H9 (cell line): ENCODE measurements around the gene PLD4. TPM values are rescaled to one million over a fixed set of nuclear protein-coding genes. Genes with fewer than 3 reads are reported as not detected.

Source experiments
- DNase-seq: peaks from one replicate; pipeline ENCODE4 v3.0.0-alpha.2; 2017
- H2AFZ ChIP-seq: one replicate; pipeline ENCODE4 v1.6.1; 2013; ENCODE audit warnings: mild to moderate bottlenecking, low read length, control low read depth, moderate library complexity
- H2AK5ac ChIP-seq: 2 replicates; pipeline ENCODE4 v1.6.1; 2013; ENCODE audit warnings: low read length, control low read depth, mixed read lengths; ENCODE audit not compliant: insufficient read length
- H2BK120ac ChIP-seq: one replicate; pipeline ENCODE4 v1.6.1; 2013; ENCODE audit warnings: low read depth, mild to moderate bottlenecking, low read length, control low read depth, inconsistent platforms; ENCODE audit not compliant: poor library complexity, severe bottlenecking
- H2BK12ac ChIP-seq: 2 replicates; pipeline ENCODE4 v1.6.1; 2013; ENCODE audit warnings: low read length, control low read depth, mixed read lengths, low read depth; ENCODE audit not compliant: insufficient read length
- H2BK15ac ChIP-seq: 2 replicates; pipeline ENCODE4 v1.6.1; 2013; ENCODE audit warnings: low read depth, low read length, control low read depth
- H2BK20ac ChIP-seq: one replicate; pipeline ENCODE4 v1.6.1; 2013; ENCODE audit warnings: low read depth, mild to moderate bottlenecking, low read length, control low read depth, inconsistent platforms; ENCODE audit not compliant: poor library complexity, severe bottlenecking
- H2BK5ac ChIP-seq: 2 replicates; pipeline ENCODE4 v1.6.1; 2013; ENCODE audit warnings: low read length, control low read depth, mixed read lengths; ENCODE audit not compliant: insufficient read length
- H3K14ac ChIP-seq: 2 replicates; pipeline ENCODE4 v1.6.1; 2013; ENCODE audit warnings: low read length, control low read depth; ENCODE audit not compliant: insufficient read depth
- H3K18ac ChIP-seq: 2 replicates; pipeline ENCODE4 v1.6.1; 2013; ENCODE audit warnings: low read depth, mild to moderate bottlenecking, mixed read lengths, low read length, control low read depth; ENCODE audit not compliant: insufficient read length
- H3K23ac ChIP-seq: 2 replicates; pipeline ENCODE4 v1.6.1; 2013; ENCODE audit warnings: low read length, control low read depth, mixed read lengths, low read depth; ENCODE audit not compliant: insufficient read length
- H3K23me2 ChIP-seq: 2 replicates; pipeline ENCODE4 v1.6.1; 2013; ENCODE audit warnings: low read depth, mild to moderate bottlenecking, mixed read lengths, low read length, control low read depth; ENCODE audit not compliant: insufficient read length, poor library complexity, severe bottlenecking
- H3K27ac ChIP-seq: 2 replicates; pipeline ENCODE4 v1.5.1; 2013; ENCODE audit warnings: low read length, control low read depth, mixed read lengths, low read depth; ENCODE audit not compliant: insufficient read length
- H3K27me3 ChIP-seq: 2 replicates; pipeline ENCODE4 v1.6.1; 2013; ENCODE audit warnings: low read length, control low read depth, inconsistent platforms; ENCODE audit not compliant: insufficient read depth
- H3K4ac ChIP-seq: 2 replicates; pipeline ENCODE4 v1.6.1; 2013; ENCODE audit warnings: low read depth, mild to moderate bottlenecking, control low read depth, inconsistent platforms, low read length, moderate library complexity
- H3K4me1 ChIP-seq: 2 replicates; pipeline ENCODE4 v1.6.1; 2013; ENCODE audit warnings: low read length, control low read depth, inconsistent platforms; ENCODE audit not compliant: insufficient read depth
- H3K4me2 ChIP-seq: 2 replicates; pipeline ENCODE4 v1.6.1; 2013; ENCODE audit warnings: low read length, control low read depth, mixed read lengths; ENCODE audit not compliant: insufficient read length, insufficient read depth
- H3K56ac ChIP-seq: 2 replicates; pipeline ENCODE4 v1.6.1; 2013; ENCODE audit warnings: low read depth, mild to moderate bottlenecking, mixed read lengths, low read length, control low read depth; ENCODE audit not compliant: insufficient read length
- H3K79me1 ChIP-seq: 2 replicates; pipeline ENCODE4 v1.6.1; 2013; ENCODE audit warnings: low read depth, mild to moderate bottlenecking, moderate library complexity, low read length, control low read depth, inconsistent platforms; ENCODE audit not compliant: insufficient read depth, poor library complexity, severe bottlenecking
- H3K79me2 ChIP-seq: 2 replicates; pipeline ENCODE4 v1.6.1; 2013; ENCODE audit warnings: low read length, control low read depth, inconsistent platforms; ENCODE audit not compliant: insufficient read depth
- H3K9ac ChIP-seq: 2 replicates; pipeline ENCODE4 v1.6.1; 2013; ENCODE audit warnings: low read length, control low read depth, mixed read lengths; ENCODE audit not compliant: insufficient read length; ENCODE audit errors: extremely low read depth
- H3K9me3 ChIP-seq: one replicate; pipeline ENCODE4 v1.6.1; 2013; ENCODE audit warnings: low read depth, low read length, inconsistent platforms; ENCODE audit not compliant: control insufficient read depth
- H3T11ph ChIP-seq: one replicate; pipeline ENCODE4 v1.6.1; 2013; ENCODE audit warnings: mild to moderate bottlenecking, low read length, control low read depth, inconsistent platforms
- H4K20me1 ChIP-seq: one replicate; pipeline ENCODE4 v1.6.1; 2013; ENCODE audit not compliant: control insufficient read depth, insufficient read length, insufficient read depth
- H4K5ac ChIP-seq: 2 replicates; pipeline ENCODE4 v1.6.1; 2013; ENCODE audit warnings: low read depth, mild to moderate bottlenecking, mixed read lengths, low read length, control low read depth; ENCODE audit not compliant: insufficient read length
- H4K8ac ChIP-seq: replicated peaks from 2 replicates; pipeline ENCODE4 v1.6.1; 2013; ENCODE audit warnings: low read length, control low read depth, mixed read lengths, low read depth; ENCODE audit not compliant: insufficient read length
- H4K91ac ChIP-seq: 2 replicates; pipeline ENCODE4 v1.6.1; 2013; ENCODE audit warnings: low read depth, mild to moderate bottlenecking, moderate library complexity, mixed read lengths, low read length, control low read depth; ENCODE audit not compliant: insufficient read length
- H3K27ac Mint-ChIP-seq, 3 experiments: 2 replicates in 2 of 3; 3 replicates in 1 of 3; pipeline ENCODE4 v1.8.0; 2020 to 2021; ENCODE audit warnings: mixed read lengths in 3 of 3, mild to moderate bottlenecking in 1 of 3, moderate library complexity in 1 of 3
- H3K27me3 Mint-ChIP-seq: 2 replicates; pipeline ENCODE4 v1.8.0; 2021; ENCODE audit warnings: low read depth, mild to moderate bottlenecking, moderate library complexity, mixed read lengths
- H3K36me3 Mint-ChIP-seq, 3 experiments: 2 replicates in 2 of 3; 3 replicates in 1 of 3; pipeline ENCODE4 v1.8.0; 2020 to 2021; ENCODE audit warnings: low read depth in 3 of 3, mixed read lengths in 3 of 3; ENCODE audit not compliant: insufficient read depth in 1 of 3
- H3K4me1 Mint-ChIP-seq, 2 experiments: 2 replicates each; pipeline ENCODE4 v1.8.0; 2020; ENCODE audit warnings: mixed read lengths in 2 of 2
- H3K4me3 Mint-ChIP-seq, 2 experiments: 2 replicates in 1 of 2; 3 replicates in 1 of 2; pipeline ENCODE4 v1.8.0; 2020 to 2021; ENCODE audit warnings: mild to moderate bottlenecking in 2 of 2, mixed read lengths in 2 of 2, moderate library complexity in 1 of 2
- H3K9me3 Mint-ChIP-seq, 2 experiments: 2 replicates in 1 of 2; 3 replicates in 1 of 2; pipeline ENCODE4 v1.8.0; 2020; ENCODE audit warnings: mild to moderate bottlenecking in 2 of 2, mixed read lengths in 2 of 2, moderate library complexity in 1 of 2
- WGBS: extraction: QIAGEN DNeasy Blood & Tissue Kit; methylation state at CpG from one replicate; pipeline ENCODE4 v1.1.7; 2013; ENCODE audit warnings: missing lambda C conversion rate, low lambda C conversion rate, mixed read lengths; ENCODE audit not compliant: insufficient read length; ENCODE audit errors: extremely low coverage; 5-methylcytosine and 5-hydroxymethylcytosine counted together
- total RNA-seq: library from RNA; stranded (reverse); gene quantifications from 2 replicates; pipeline ENCODE4 v1.2.1, GENCODE V29; 2021
- TF ChIP-seq, protein P1 (sequence below): fragments of 200-600 bp; sonication (generic); conservative IDR thresholded peaks from 3 replicates; pipeline ENCODE4 v1.8.0; 2021; ENCODE audit warnings: antibody characterized with exemption, mild to moderate bottlenecking

Gene PLD4
- total RNA-seq, 1 experiment from 2014 or later, result not detected

DNA sequence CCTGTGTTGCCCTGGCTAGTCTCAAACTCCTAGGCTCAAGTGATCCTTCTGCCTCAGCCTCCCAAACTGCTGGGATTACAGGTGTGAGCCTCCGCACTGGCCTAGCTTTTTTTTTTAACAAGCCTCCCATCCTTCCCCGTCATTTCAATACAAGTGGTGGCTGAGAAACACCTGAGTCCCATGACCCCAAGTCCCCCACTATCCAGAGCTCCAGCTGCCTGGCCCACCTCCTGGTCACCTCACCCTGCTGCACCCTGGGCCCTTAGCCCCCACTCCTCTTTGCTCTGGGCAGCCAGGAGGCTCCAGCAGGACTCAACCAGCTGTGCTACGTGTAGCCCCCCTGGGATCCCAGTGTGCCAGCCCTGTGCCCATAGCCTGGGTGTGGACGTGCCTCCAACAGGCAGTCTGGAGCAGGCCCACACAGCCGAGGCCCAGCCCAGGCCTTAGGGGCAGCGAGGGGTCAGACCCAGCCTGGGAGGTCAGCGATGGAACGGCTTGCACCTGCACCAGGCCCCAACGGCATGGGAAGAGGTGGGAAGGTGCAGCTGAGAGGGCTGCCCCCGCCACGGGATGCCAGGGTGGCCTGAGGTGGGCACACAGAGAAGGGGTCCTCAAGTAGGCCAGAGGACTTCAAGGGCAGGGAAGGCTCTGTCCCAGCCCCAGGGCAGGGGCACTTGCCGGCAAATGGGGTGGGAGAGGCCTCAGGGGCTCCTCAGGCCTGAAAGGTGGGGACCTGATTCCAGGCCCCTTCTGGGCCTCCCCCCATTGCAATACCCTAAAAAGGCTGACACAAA, 47.0 kb downstream of the PLD4 start:
- Mint-ChIP-seq H3K4me3 (no peak overlapping the region), H3K9me3 (no peaks in the 10 kb centered on the region; a peak in 1 of 5 replicates), H3K27me3 (peaks cover 25% of the 10 kb centered on the region), H3K36me3 (no peaks in the 10 kb centered on the region), H3K4me1 (peaks cover 14 to 33% of the 10 kb centered on the region in 2 experiments), H3K27ac (no peak overlapping the region; a peak in 1 of 7 replicates)
- H3K56ac ChIP-seq, result no peak overlapping the region
- no peak overlapping the region for H3K27ac ChIP-seq
- H3K79me1 ChIP-seq, result no peaks in the 10 kb centered on the region
- no peak overlapping the region for H3K9ac ChIP-seq
- H3K9me3 ChIP-seq, result no peaks in the 10 kb centered on the region
- H2BK15ac ChIP-seq, result no peak overlapping the region
- no peak overlapping the region for H3K4me2 ChIP-seq
- no peak overlapping the region for H3T11ph ChIP-seq
- H4K20me1 ChIP-seq, result peaks cover 4% of the 10 kb centered on the region
- H2BK20ac ChIP-seq, result no peak overlapping the region
- no peak overlapping the region for H3K23ac ChIP-seq
- H3K4me1 ChIP-seq, result peaks cover 3% of the 10 kb centered on the region; the same call in 1 of the 2 replicates
- WGBS, result no CpG with 5 or more reads among the region's 12 CpGs
- H3K27me3 ChIP-seq, result no peaks in the 10 kb centered on the region; the same call in 1 of the 2 replicates
- no peak overlapping the region for H4K8ac ChIP-seq
- no peak overlapping the region for H2AK5ac ChIP-seq
- no peak overlapping the region for H4K5ac ChIP-seq
- DNase-seq, result no peak
- no peak overlapping the region for H2BK12ac ChIP-seq
- H4K91ac ChIP-seq, result no peak overlapping the region
- no peak overlapping the region for H2BK120ac ChIP-seq
- H3K79me2 ChIP-seq, result no peaks in the 10 kb centered on the region
- no peak overlapping the region for H3K18ac ChIP-seq
- H2AFZ ChIP-seq, result no peak overlapping the region
- peaks cover 6% of the 10 kb centered on the region for H3K23me2 ChIP-seq
- H3K14ac ChIP-seq, result no peak overlapping the region; the same call in 1 of the 2 replicates
- H2BK5ac ChIP-seq, result no peak overlapping the region
- H3K4ac ChIP-seq, result no peak overlapping the region
- TF ChIP-seq, protein P1, sequence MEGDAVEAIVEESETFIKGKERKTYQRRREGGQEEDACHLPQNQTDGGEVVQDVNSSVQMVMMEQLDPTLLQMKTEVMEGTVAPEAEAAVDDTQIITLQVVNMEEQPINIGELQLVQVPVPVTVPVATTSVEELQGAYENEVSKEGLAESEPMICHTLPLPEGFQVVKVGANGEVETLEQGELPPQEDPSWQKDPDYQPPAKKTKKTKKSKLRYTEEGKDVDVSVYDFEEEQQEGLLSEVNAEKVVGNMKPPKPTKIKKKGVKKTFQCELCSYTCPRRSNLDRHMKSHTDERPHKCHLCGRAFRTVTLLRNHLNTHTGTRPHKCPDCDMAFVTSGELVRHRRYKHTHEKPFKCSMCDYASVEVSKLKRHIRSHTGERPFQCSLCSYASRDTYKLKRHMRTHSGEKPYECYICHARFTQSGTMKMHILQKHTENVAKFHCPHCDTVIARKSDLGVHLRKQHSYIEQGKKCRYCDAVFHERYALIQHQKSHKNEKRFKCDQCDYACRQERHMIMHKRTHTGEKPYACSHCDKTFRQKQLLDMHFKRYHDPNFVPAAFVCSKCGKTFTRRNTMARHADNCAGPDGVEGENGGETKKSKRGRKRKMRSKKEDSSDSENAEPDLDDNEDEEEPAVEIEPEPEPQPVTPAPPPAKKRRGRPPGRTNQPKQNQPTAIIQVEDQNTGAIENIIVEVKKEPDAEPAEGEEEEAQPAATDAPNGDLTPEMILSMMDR, result no peak
